HFFc6 (cell line): ENCODE results near the gene BST1. TPM values are rescaled to one million over a fixed set of nuclear protein-coding genes. Genes with fewer than 3 reads are reported as not detected.

Experiments used
- DNase-seq: peaks from one replicate; pipeline ENCODE4 v3.0.0-alpha.2; 2018
- H3K27ac Mint-ChIP-seq: 2 replicates; pipeline ENCODE4 v1.8.0; 2020; ENCODE audit warnings: mild to moderate bottlenecking, mixed read lengths
- H3K27me3 Mint-ChIP-seq: 2 replicates; pipeline ENCODE4 v1.8.0; 2021; ENCODE audit warnings: mild to moderate bottlenecking, moderate library complexity, mixed read lengths; ENCODE audit not compliant: insufficient read depth
- H3K36me3 Mint-ChIP-seq: 2 replicates; pipeline ENCODE4 v1.8.0; 2021; ENCODE audit warnings: low read depth, mixed read lengths
- H3K4me1 Mint-ChIP-seq: 2 replicates; pipeline ENCODE4 v1.8.0; 2020; ENCODE audit warnings: low read depth, mixed read lengths
- H3K4me3 Mint-ChIP-seq: 2 replicates; pipeline ENCODE4 v1.8.0; 2020; ENCODE audit warnings: mild to moderate bottlenecking, moderate library complexity, mixed read lengths
- H3K9me3 Mint-ChIP-seq: 2 replicates; pipeline ENCODE4 v1.8.0; 2020; ENCODE audit warnings: mild to moderate bottlenecking, mixed read lengths
- CTCF ChIP-seq: fragments of 200-600 bp; sonication (generic); IDR thresholded peaks from 2 replicates; pipeline ENCODE4 v1.5.0; 2021; ENCODE audit warnings: antibody characterized with exemption, mild to moderate bottlenecking
- total RNA-seq, 6 experiments: library from RNA; stranded (reverse); fragmentation: NEBNext Ultra II Directional; extraction: Animal tissue kit (Norgen Biotek cat#: 25700); gene quantifications; 2 replicates in 1 of 6; 3 replicates in 5 of 6; pipeline ENCODE4 v1.2.3, GENCODE V29; 2021

Gene BST1
- total RNA-seq, 6 experiments from 2014 or later = 2.4 to 4.2 (median 2.8) TPM

- peaks cover 33% of the 10 kb centered on the region for H3K4me1 Mint-ChIP-seq
- H3K27me3 Mint-ChIP-seq = no peaks in the 10 kb centered on the region
- H3K9me3 Mint-ChIP-seq = no peaks in the 10 kb centered on the region
- no peak for TF ChIP-seq CTCF
- H3K4me3 Mint-ChIP-seq = no peak overlapping the region
- H3K27ac Mint-ChIP-seq = no peak overlapping the region
- no peak for DNase-seq
- no peaks in the 10 kb centered on the region for H3K36me3 Mint-ChIP-seq
Measured at GRCh38 chr4:15711762-15712161, 8.9 kb downstream of the BST1 start.

- Mint-ChIP-seq H3K9me3 (no peaks in the 10 kb centered on the region), H3K4me3 (no peak overlapping the region), H3K27ac (no peak overlapping the region), H3K36me3 (no peaks in the 10 kb centered on the region), H3K4me1 (peaks cover 33% of the 10 kb centered on the region), H3K27me3 (no peaks in the 10 kb centered on the region)
- DNase-seq = no peak
- no peak for TF ChIP-seq CTCF
Measured at GRCh38 chr4:15712214-15712613, 9.3 kb downstream of the BST1 start.

- H3K9me3 Mint-ChIP-seq = no peaks in the 10 kb centered on the region
- H3K36me3 Mint-ChIP-seq = no peaks in the 10 kb centered on the region
- DNase-seq = no peak
Measured at GRCh38 chr4:15714141-15714540, 11.3 kb downstream of the BST1 start.

GRCh38 chr4:15714646-15715435 is 12.0 kb downstream of the BST1 start:
- H3K27ac Mint-ChIP-seq = no peak overlapping the region
- no peak overlapping the region for H3K4me3 Mint-ChIP-seq
- H3K27me3 Mint-ChIP-seq = no peaks in the 10 kb centered on the region; the same call in 1 of the 2 replicates
- H3K36me3 Mint-ChIP-seq = no peaks in the 10 kb centered on the region
- peaks cover 51% of the 10 kb centered on the region for H3K4me1 Mint-ChIP-seq
- no peak for TF ChIP-seq CTCF
- no peak for DNase-seq
- H3K9me3 Mint-ChIP-seq = no peaks in the 10 kb centered on the region

More at GRCh38 chr4:15714141-15714540, 11.3 kb downstream of the BST1 start:
- no peak overlapping the region for H3K27ac Mint-ChIP-seq
- H3K27me3 Mint-ChIP-seq = no peaks in the 10 kb centered on the region; the same call in 1 of the 2 replicates
- TF ChIP-seq CTCF = no peak
- peaks cover 47% of the 10 kb centered on the region for H3K4me1 Mint-ChIP-seq
- no peak overlapping the region for H3K4me3 Mint-ChIP-seq

- Mint-ChIP-seq H3K27ac (no peak overlapping the region), H3K36me3 (no peaks in the 10 kb centered on the region), H3K4me1 (peaks cover 52% of the 10 kb centered on the region), H3K27me3 (no peaks in the 10 kb centered on the region; the same call in 1 of the 2 replicates), H3K4me3 (no peak overlapping the region), H3K9me3 (no peaks in the 10 kb centered on the region)
- no peak for TF ChIP-seq CTCF
- no peak for DNase-seq
Measured at GRCh38 chr4:15716115-15716514, 13.2 kb downstream of the BST1 start.
